GM23338 (cell line): ENCODE results near the gene HGS. TPM values are rescaled to one million over a fixed set of nuclear protein-coding genes. Genes with fewer than 3 reads are reported as not detected.

Source experiments
- ATAC-seq: fragments of 200-7000 bp; cut with Tn5 transposase; 3 replicates; pipeline ENCODE4 v1.9.1; 2020
- DNase-seq: peaks from one replicate; pipeline ENCODE4 v3.0.0-alpha.2; 2015; ENCODE audit warnings: low spot score
- H2AFZ ChIP-seq: fragments of 200-600 bp; sonication (generic); 2 replicates; pipeline ENCODE4 v1.8.0; 2016; ENCODE audit warnings: antibody characterized with exemption, mild to moderate bottlenecking, moderate library complexity
- H3F3A ChIP-seq: fragments of 200-600 bp; sonication (generic); replicated peaks from 2 replicates; pipeline ENCODE4 v1.8.0; 2017; ENCODE audit warnings: antibody characterized with exemption, mixed run types, low read depth
- H3K27ac ChIP-seq: fragments of 200-600 bp; sonication (generic); 2 replicates; pipeline ENCODE4 v1.6.1; 2016; ENCODE audit warnings: low read depth
- H3K27me3 ChIP-seq: fragments of 200-600 bp; sonication (generic); 2 replicates; pipeline ENCODE4 v1.8.0; 2016; ENCODE audit warnings: mild to moderate bottlenecking, mixed run types, moderate library complexity; ENCODE audit not compliant: insufficient read depth
- H3K36me3 ChIP-seq: fragments of 200-600 bp; sonication (generic); 2 replicates; pipeline ENCODE4 v1.8.0; 2016; ENCODE audit warnings: mild to moderate bottlenecking; ENCODE audit not compliant: insufficient read depth
- H3K4me1 ChIP-seq: fragments of 200-600 bp; sonication (generic); 2 replicates; pipeline ENCODE4 v1.8.0; 2016; ENCODE audit warnings: mild to moderate bottlenecking, moderate library complexity; ENCODE audit not compliant: insufficient read depth
- H3K4me2 ChIP-seq: fragments of 200-600 bp; sonication (generic); 2 replicates; pipeline ENCODE4 v1.7.1; 2017; ENCODE audit warnings: mixed run types
- H3K4me3 ChIP-seq: fragments of 200-600 bp; sonication (generic); 2 replicates; pipeline ENCODE4 v1.6.1; 2016; ENCODE audit warnings: mixed run types
- H3K79me2 ChIP-seq: fragments of 200-600 bp; sonication (generic); replicated peaks from 2 replicates; pipeline ENCODE4 v1.8.0; 2017; ENCODE audit warnings: mild to moderate bottlenecking; ENCODE audit not compliant: insufficient read depth
- H3K9me2 ChIP-seq: fragments of 200-600 bp; sonication (generic); 2 replicates; pipeline ENCODE4 v1.8.0; 2017; ENCODE audit not compliant: insufficient read depth
- H4K20me1 ChIP-seq: fragments of 200-600 bp; sonication (generic); replicated peaks from 2 replicates; pipeline ENCODE4 v1.8.0; 2017; ENCODE audit warnings: mild to moderate bottlenecking; ENCODE audit not compliant: insufficient read depth
- H3K27ac Mint-ChIP-seq: 2 replicates; pipeline ENCODE4 v1.8.0; 2020; ENCODE audit warnings: inconsistent platforms, mild to moderate bottlenecking, moderate library complexity, mixed read lengths
- H3K27me3 Mint-ChIP-seq: 3 replicates; pipeline ENCODE4 v1.8.0; 2022; ENCODE audit warnings: low read depth, mild to moderate bottlenecking, moderate library complexity, mixed read lengths, inconsistent platforms; ENCODE audit not compliant: insufficient read depth, poor library complexity
- H3K36me3 Mint-ChIP-seq: 3 replicates; pipeline ENCODE4 v1.8.0; 2021; ENCODE audit warnings: low read depth, mild to moderate bottlenecking, inconsistent platforms, moderate library complexity, mixed read lengths
- H3K4me1 Mint-ChIP-seq: 3 replicates; pipeline ENCODE4 v1.8.0; 2020; ENCODE audit warnings: mild to moderate bottlenecking, inconsistent platforms, mixed read lengths
- H3K4me3 Mint-ChIP-seq: 3 replicates; pipeline ENCODE4 v1.8.0; 2021; ENCODE audit warnings: moderate library complexity, mild to moderate bottlenecking, inconsistent platforms, mixed read lengths
- H3K9me3 Mint-ChIP-seq: 3 replicates; pipeline ENCODE4 v1.8.0; 2020; ENCODE audit warnings: moderate library complexity, mild to moderate bottlenecking, inconsistent platforms, mixed read lengths
- CREB1 ChIP-seq: fragments of 250-450 bp; sonication (Bioruptor Pico); IDR thresholded peaks from 2 replicates; pipeline ENCODE4 v1.5.0; 2020; ENCODE audit warnings: low read depth, mild to moderate bottlenecking, moderate library complexity
- CTCF ChIP-seq, 2 experiments: fragments of 200-600 bp in 1 of 2; sonication (generic) in 1 of 2; conservative IDR thresholded peaks; 2 replicates each; pipeline versions ENCODE4 v1.5.1 to v1.6.1; 2016 to 2017; ENCODE audit warnings: antibody characterized with exemption in 2 of 2, low read depth in 2 of 2, mild to moderate bottlenecking in 2 of 2, moderate library complexity in 1 of 2
- ETS1 ChIP-seq: IDR thresholded peaks from 2 replicates; pipeline ENCODE4 v1.6.1; 2016; ENCODE audit warnings: antibody characterized with exemption
- EZH2 ChIP-seq: fragments of 200-600 bp; sonication (generic); IDR thresholded peaks from one replicate; pipeline ENCODE4 v1.8.0; 2017; ENCODE audit warnings: antibody characterized with exemption, mild to moderate bottlenecking, low read depth; ENCODE audit not compliant: unreplicated experiment
- EZH2phosphoT487 ChIP-seq: fragments of 200-600 bp; sonication (generic); IDR thresholded peaks from one replicate; pipeline ENCODE4 v1.8.1; 2018; ENCODE audit warnings: antibody characterized with exemption; ENCODE audit not compliant: unreplicated experiment
- NANOG ChIP-seq: IDR thresholded peaks from 2 replicates; pipeline ENCODE4 v1.6.1; 2016; ENCODE audit warnings: antibody characterized with exemption, borderline replicate concordance
- REST ChIP-seq: IDR thresholded peaks from one replicate; pipeline ENCODE4 v1.6.1; 2018; ENCODE audit warnings: antibody characterized with exemption; ENCODE audit not compliant: unreplicated experiment
- STAT1 ChIP-seq: IDR thresholded peaks from one replicate; pipeline ENCODE4 v1.6.1; 2016; ENCODE audit warnings: antibody characterized with exemption; ENCODE audit not compliant: unreplicated experiment
- ZNF331 ChIP-seq: fragments of 250-450 bp; sonication (Bioruptor Pico); IDR thresholded peaks from 2 replicates; pipeline ENCODE4 v1.5.0; 2020; ENCODE audit warnings: low read depth, mild to moderate bottlenecking, moderate library complexity
- polyA plus RNA-seq: library from polyadenylated mRNA; unstranded; fragments of >200 nt; fragmentation: Nextera tagmentation; extraction: Ambion mirVana; gene quantifications from 2 replicates; pipeline ENCODE4 v1.2.1, GENCODE V29; 2016
- total RNA-seq: library from RNA; depleted of rRNA; stranded (reverse); fragments of >200 nt; shearing (Covaris generic); gene quantifications from 2 replicates; pipeline ENCODE4 v1.2.3, GENCODE V29; 2014

The HGS gene
- total and polyA plus RNA-seq, 2 experiments from 2014 or later = 59.0 to 90.2 TPM

- Mint-ChIP-seq H3K9me3 (no peaks in the 10 kb centered on the region; the same call in 2 of the 3 replicates), H3K27ac (peak overlapping the region; percentile 71)
Measured at GRCh38 chr17:81683208-81683583, 615 bp upstream of the HGS start.

More at GRCh38 chr17:81683208-81683583, 615 bp upstream of the HGS start:
- TF ChIP-seq NANOG (no peak), ETS1 (no peak), EZH2phosphoT487 (no peak), CREB1 (CRISPR knock-in tag) (no peak), STAT1 (no peak), ZNF331 (CRISPR knock-in tag) (no peak), CTCF (conservative IDR thresholded peaks at IDR 0.05; ENCODE audit: low read depth in 2 of 2) (no peak), REST (no peak), EZH2 (no peak)
- H2AFZ ChIP-seq = 0 out of 2 replicates have a peak overlapping the region, but pooled peaks have one; percentile 69
- Mint-ChIP-seq H3K4me1 (peaks cover 12% of the 10 kb centered on the region), H3K4me3 (peak overlapping the region; percentile 92), H3K27me3 (peaks cover 11% of the 10 kb centered on the region), H3K36me3 (peaks cover 29% of the 10 kb centered on the region)
- no peaks in the 10 kb centered on the region for H3K9me2 ChIP-seq
- no peaks in the 10 kb centered on the region for H3K36me3 ChIP-seq
- peak overlapping the region; percentile 93 for H3K4me2 ChIP-seq
- H3K4me1 ChIP-seq = peaks cover 6% of the 10 kb centered on the region
- H3K27me3 ChIP-seq = no peaks in the 10 kb centered on the region
- ATAC-seq (peak; percentile 5), DNase-seq (no peak)
- peaks cover 18% of the 10 kb centered on the region for H3F3A ChIP-seq
- peak overlapping the region; percentile 96 for H3K4me3 ChIP-seq
- no peak overlapping the region for H3K27ac ChIP-seq
- peaks cover 8% of the 10 kb centered on the region; the same call in 1 of the 2 replicates for H4K20me1 ChIP-seq
- peaks cover 48% of the 10 kb centered on the region for H3K79me2 ChIP-seq
